ENCODE data around the gene MOG.

DNA sequence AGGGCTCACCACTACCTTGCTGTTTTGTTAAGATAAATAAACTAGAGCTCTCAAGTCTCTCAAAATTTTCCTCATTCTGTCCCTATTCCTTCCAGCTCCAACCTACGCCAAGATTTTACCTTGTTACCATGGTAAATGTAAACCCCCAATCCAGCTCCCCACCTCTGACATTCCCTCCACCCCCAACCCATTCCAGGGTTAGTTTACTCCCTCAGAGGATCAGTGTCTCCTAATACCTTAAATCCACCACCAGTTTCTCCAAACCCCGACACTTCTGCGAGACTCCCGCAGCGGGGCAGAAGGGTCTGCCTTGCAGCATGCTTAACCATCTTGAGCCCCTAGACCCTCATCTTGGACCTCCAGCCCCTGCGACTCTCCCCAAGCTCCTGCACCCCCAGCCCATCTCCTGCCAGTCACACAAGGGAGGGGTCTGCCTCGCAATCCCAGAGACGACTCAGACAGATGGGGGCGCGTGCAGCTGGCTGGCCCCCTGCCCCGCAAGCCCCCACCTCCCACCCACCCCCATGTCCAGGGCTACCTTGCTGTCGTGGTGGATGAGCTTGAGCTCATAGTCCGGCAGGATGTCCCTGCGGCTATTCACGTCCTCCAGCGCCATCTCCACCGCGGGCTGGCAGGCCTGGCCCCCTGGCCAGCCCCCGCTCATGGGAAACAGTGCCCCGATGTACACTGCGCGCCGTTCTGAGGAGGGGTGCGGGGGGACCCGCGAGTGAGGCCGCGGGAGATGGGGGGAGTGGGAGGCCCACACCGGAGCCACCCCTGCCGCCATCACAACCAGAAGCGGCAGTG, 29.7 kb upstream of the MOG start:
- TF ChIP-seq ZNF274 (IDR thresholded peaks at IDR 0.05; ENCODE audit: low read depth, low read length) (no peak), YY1 (IDR thresholded peaks at IDR 0.05; ENCODE audit: insufficient read depth, insufficient read length) (no peak)
